HepG2 (cell line): ENCODE results near the gene THAP5. TPM values are rescaled to one million over a fixed set of nuclear protein-coding genes. Genes with fewer than 3 reads are reported as not detected.
"Not testable (repeated sequence)": the region's sequence is repeated elsewhere in the genome, so short reads cannot be mapped to it uniquely, and the experiment has no call there.

Experiments used
- ATAC-seq: fragments of 200-7000 bp; cut with Tn5 transposase; 3 replicates; pipeline ENCODE4 v1.9.1; 2020; ENCODE audit warnings: mild to moderate bottlenecking, moderate library complexity
- BruUV-seq: library from RNA; stranded (reverse); fragments of 400-500 nt; replicated peaks from 2 replicates; lab custom pipeline; 2021; lab: Mats Ljungman, UMichigan
- CTCF ChIA-PET: fragments of 300-600 bp; formaldehyde crosslinking; extraction: SDS; loops from one replicate; lab custom pipeline; 2021; ENCODE audit warnings: low total read pairs, inconsistent platforms, low intra/inter-chr PET ratio; lab: Yijun Ruan, JAX
- POLR2A ChIA-PET: fragments of 350-600 bp; sonication (Branson Sonifier 250); formaldehyde crosslinking; loops from one replicate; lab custom pipeline; 2020; ENCODE audit warnings: antibody characterized with exemption, inconsistent platforms; lab: Yijun Ruan, JAX
- DNase-seq: peaks from one replicate; pipeline ENCODE4 v3.0.0-alpha.2; 2015; ENCODE audit warnings: low spot score
- FAIRE-seq: peaks from 3 replicates; lab custom pipeline; 2011; peaks lifted over from hg19 to GRCh38; lab: Jason Lieb, UNC
- H2AFZ ChIP-seq: one replicate; pipeline ENCODE4 v1.6.1; 2011; ENCODE audit warnings: low read length, inconsistent platforms
- H3K27ac ChIP-seq: fragments of 300-600 bp; 3 replicates; pipeline ENCODE4 v1.8.0; 2011; ENCODE audit warnings: mixed run types, mild to moderate bottlenecking, mixed read lengths, low read length, inconsistent platforms; ENCODE audit not compliant: insufficient read depth; ENCODE audit errors: extremely low read length
- H3K27me3 ChIP-seq, 2 experiments: fragments of 200-600 bp in 1 of 2; 2 replicates in 1 of 2; 3 replicates in 1 of 2; pipeline versions ENCODE4 v1.6.0 to v1.8.0; 2011; ENCODE audit warnings: low read length in 2 of 2, mild to moderate bottlenecking in 2 of 2, moderate library complexity in 2 of 2, inconsistent platforms in 1 of 2; ENCODE audit not compliant: insufficient read depth in 2 of 2, control insufficient read depth in 1 of 2
- H3K36me3 ChIP-seq, 2 experiments: fragments of 200-600 bp in 1 of 2; replicated peaks in 1 of 2; 2 replicates in 1 of 2; 3 replicates in 1 of 2; pipeline versions ENCODE4 v1.5.1 to v1.8.0; 2011; ENCODE audit warnings: low read length in 2 of 2, inconsistent platforms in 1 of 2; ENCODE audit not compliant: insufficient read depth in 2 of 2, control insufficient read depth in 1 of 2
- H3K4me1 ChIP-seq: 2 replicates; pipeline ENCODE4 v1.5.1; 2012; ENCODE audit warnings: low read length, inconsistent platforms; ENCODE audit not compliant: insufficient read depth
- H3K4me2 ChIP-seq: 2 replicates; pipeline ENCODE4 v1.6.0; 2011; ENCODE audit warnings: low read depth, low read length, inconsistent platforms
- H3K4me3 ChIP-seq, 3 experiments: fragments of 200-600 bp in 1 of 3; sonication (generic), shearing (Covaris generic) in 1 of 3; replicated peaks in 1 of 3; 2 replicates each; pipeline ENCODE4 v1.5.1; 2011 to 2016; ENCODE audit warnings: low read length in 3 of 3, inconsistent platforms in 2 of 3, low read depth in 2 of 3, mild to moderate bottlenecking in 2 of 3, control low read depth in 1 of 3, mixed read lengths in 1 of 3; ENCODE audit not compliant: insufficient read depth in 1 of 3
- H3K79me2 ChIP-seq: one replicate; pipeline ENCODE4 v1.6.1; 2011; ENCODE audit warnings: low read length, inconsistent platforms; ENCODE audit not compliant: insufficient read depth
- H3K9ac ChIP-seq: 2 replicates; pipeline ENCODE4 v1.6.0; 2011; ENCODE audit warnings: mild to moderate bottlenecking, low read depth, low read length, inconsistent platforms; ENCODE audit not compliant: insufficient read depth
- H3K9me3 ChIP-seq: 2 replicates; pipeline ENCODE4 v1.5.1; 2012; ENCODE audit warnings: mild to moderate bottlenecking, low read length
- H4K20me1 ChIP-seq: 2 replicates; pipeline ENCODE4 v1.6.0; 2011; ENCODE audit warnings: inconsistent platforms, mild to moderate bottlenecking, low read length, moderate library complexity; ENCODE audit not compliant: insufficient read depth
- ARNT2 ChIP-seq: sonication (generic); formaldehyde crosslinking; IDR thresholded peaks from 2 replicates; pipeline ENCODE4 v1.8.0; 2022; ENCODE audit warnings: mild to moderate bottlenecking, low read depth, missing genetic modification reagents, moderate library complexity
- CBX2 ChIP-seq, 2 experiments: fragments of 200-600 bp in 1 of 2; sonication (generic); formaldehyde crosslinking in 1 of 2; IDR thresholded peaks; 2 replicates each; pipeline versions ENCODE4 v1.7.0 to v1.8.1; 2018 to 2022; ENCODE audit warnings: low read depth in 2 of 2, low read length in 1 of 2, mild to moderate bottlenecking in 1 of 2, missing genetic modification reagents in 1 of 2
- HES4 ChIP-seq: sonication (generic); formaldehyde crosslinking; IDR thresholded peaks from 2 replicates; pipeline ENCODE4 v1.9.0; 2021; ENCODE audit warnings: mild to moderate bottlenecking, missing genetic modification reagents, borderline replicate concordance
- KAT8 ChIP-seq: IDR thresholded peaks from 2 replicates; pipeline ENCODE4 v1.6.1; 2016; ENCODE audit warnings: missing genetic modification reagents, missing compliant biosample characterization
- MAFG ChIP-seq: sonication (generic); formaldehyde crosslinking; IDR thresholded peaks from 2 replicates; pipeline ENCODE4 v1.5.1; 2020; ENCODE audit warnings: mild to moderate bottlenecking, missing genetic modification reagents
- ZNF138 ChIP-seq: sonication (generic); formaldehyde crosslinking; IDR thresholded peaks from 2 replicates; pipeline ENCODE4 v1.5.0; 2020; ENCODE audit warnings: mild to moderate bottlenecking, low read depth, missing genetic modification reagents
- ZNF788 ChIP-seq: sonication (generic); formaldehyde crosslinking; IDR thresholded peaks from 2 replicates; pipeline ENCODE4 v1.5.0; 2020; ENCODE audit warnings: mild to moderate bottlenecking, missing genetic modification reagents, borderline replicate concordance
- ZNF841 ChIP-seq: sonication (generic); formaldehyde crosslinking; IDR thresholded peaks from 2 replicates; pipeline ENCODE4 v1.8.1; 2023; ENCODE audit warnings: missing genetic modification reagents, borderline replicate concordance
- ZSCAN21 ChIP-seq: sonication (generic); formaldehyde crosslinking; IDR thresholded peaks from 2 replicates; pipeline ENCODE4 v1.8.0; 2022; ENCODE audit warnings: mild to moderate bottlenecking, missing genetic modification reagents, moderate library complexity, borderline replicate concordance
- ZSCAN29 ChIP-seq: sonication (generic); formaldehyde crosslinking; conservative IDR thresholded peaks from 2 replicates; pipeline ENCODE4 v1.4.0; 2020; ENCODE audit warnings: mild to moderate bottlenecking, missing genetic modification reagents
- WGBS: methylation state at CpG from one replicate; pipeline ENCODE4 v1.1.6; 2017; ENCODE audit warnings: low lambda C conversion rate; 5-methylcytosine and 5-hydroxymethylcytosine counted together
- in situ Hi-C: cut with HindIII; loops from 2 replicates; pipeline ENCODE4 v1.10.0; 2017; ENCODE audit warnings: low pct_unique_long_range_greater_than_20kb; ENCODE audit not compliant: extremely low pct_ligation_motif_present
- intact Hi-C: fragments of 100-400 bp; cut with micrococcal nuclease; formaldehyde crosslinking; loops from one replicate; pipeline ENCODE4 v1.10.0; 2022; ENCODE audit not compliant: unreplicated experiment
- polyA plus RNA-seq, 8 experiments: library from polyadenylated mRNA; depleted of rRNA in 3 of 8; stranded (reverse) in 7 of 8; unstranded in 1 of 8; fragments of >200 nt; fragmentation: Illumina TruSeq in 4 of 8; extraction: Trizol in 4 of 8; gene quantifications; 2 replicates each; pipeline versions ENCODE4 v1.2.1 to v1.2.3, GENCODE V29; 2011 to 2016; ENCODE audit warnings: low read depth in 4 of 8, missing spikeins in 1 of 8, mixed read lengths in 1 of 8; ENCODE audit not compliant: insufficient read depth in 1 of 8
- total RNA-seq, 5 experiments: library from RNA; depleted of rRNA; stranded (reverse); fragments of >200 nt; fragmentation: Illumina TruSeq; extraction: Trizol; gene quantifications; 2 replicates each; pipeline ENCODE4 v1.2.3, GENCODE V29; 2016; ENCODE audit warnings: low read depth in 1 of 5

THAP5 gene
- total and polyA plus RNA-seq, 2 of the 13 experiments (the other 11 are each of a cell fraction or from before 2014, with no cell fraction given), result 3.6 to 11.8 TPM

DNA sequence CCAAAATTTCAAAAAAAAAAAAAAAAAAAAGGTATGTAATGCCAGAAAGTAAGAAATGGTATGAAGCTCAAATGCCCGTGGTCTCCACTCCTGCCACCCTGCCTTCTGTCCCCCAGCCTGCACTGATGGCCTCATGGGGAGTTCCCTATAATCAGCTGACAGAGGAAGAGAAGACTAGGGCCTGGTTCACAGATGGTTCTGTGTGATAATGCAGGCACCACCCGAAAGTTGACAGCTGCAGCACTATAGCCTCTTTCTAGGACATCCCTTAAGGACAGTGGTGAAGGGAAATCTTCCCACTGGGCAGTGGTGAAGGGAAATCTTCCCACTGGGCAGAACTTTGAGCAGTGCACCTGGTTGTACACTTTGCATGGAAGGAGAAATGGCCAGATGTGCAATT, 31.3 kb downstream of the THAP5 start:
- DNase-seq, H3K27me3 ChIP-seq, ATAC-seq, POLR2A ChIA-PET, H4K20me1 ChIP-seq, H3K4me2 ChIP-seq, H3K4me3 ChIP-seq, H3K9ac ChIP-seq, H3K9me3 ChIP-seq, CTCF ChIA-PET, H2AFZ ChIP-seq, H3K79me2 ChIP-seq, BruUV-seq, H3K36me3 ChIP-seq, H3K4me1 ChIP-seq, in situ Hi-C loops, intact Hi-C loops, H3K27ac ChIP-seq, FAIRE-seq: not testable (repeated sequence)
- WGBS, result 20% methylated on average over 1 of the region's 2 CpGs

- H3K4me3 ChIP-seq, result no peak overlapping the region
- H3K4me1 ChIP-seq, result no peaks in the 10 kb centered on the region
- no peaks in the 10 kb centered on the region; a peak in 2 of 5 replicates for H3K27me3 ChIP-seq
- POLR2A ChIA-PET, result no interaction called here
- H4K20me1 ChIP-seq, result no peaks in the 10 kb centered on the region
- in situ Hi-C loops, result no loop called here
- no peak overlapping the region for H3K27ac ChIP-seq
- no peaks in the 10 kb centered on the region for H3K79me2 ChIP-seq
- intact Hi-C loops, result no loop called here
- H2AFZ ChIP-seq, result no peak overlapping the region
- H3K9me3 ChIP-seq, result no peaks in the 10 kb centered on the region
- no peak overlapping the region for H3K4me2 ChIP-seq
- 24% methylated on average over 2 of the region's 2 CpGs for WGBS
- no peak for TF ChIP-seq ARNT2 (CRISPR knock-in tag)
- no peak for TF ChIP-seq ZNF788 (CRISPR knock-in tag)
- TF ChIP-seq MAFG (CRISPR knock-in tag), result no peak
- no peak for TF ChIP-seq KAT8 (CRISPR knock-in tag)
- TF ChIP-seq ZNF841 (CRISPR knock-in tag), result no peak
- no peak for TF ChIP-seq HES4 (CRISPR knock-in tag)
- TF ChIP-seq ZNF138 (CRISPR knock-in tag), result no peak
- TF ChIP-seq ZSCAN21 (CRISPR knock-in tag), result no peak
- no peak for TF ChIP-seq CBX2 (IDR thresholded peaks at IDR 0.05; ENCODE audit: low read depth, low read length)
- no peak for TF ChIP-seq CBX2 (CRISPR knock-in tag; IDR thresholded peaks at IDR 0.05; ENCODE audit: low read depth)
- no peak for TF ChIP-seq ZSCAN29 (CRISPR knock-in tag)
- no TSS peak for BruUV-seq
- ATAC-seq, result no peak
- CTCF ChIA-PET, result no interaction called here
- no peak for DNase-seq
- H3K9ac ChIP-seq, result no peak overlapping the region
- H3K36me3 ChIP-seq, result no peaks in the 10 kb centered on the region
- FAIRE-seq, result no peak
Observed at GRCh38 chr7:108537229-108537628, 32.3 kb downstream of the THAP5 start.
